PC-3 (cell line): ENCODE results near the gene PHF1. TPM values are rescaled to one million over a fixed set of nuclear protein-coding genes. Genes with fewer than 3 reads are reported as not detected.

Source experiments
- ATAC-seq: fragments of 200-7000 bp; cut with Tn5 transposase; 2 replicates; pipeline ENCODE4 v1.9.1; 2020; ENCODE audit warnings: mild to moderate bottlenecking, moderate library complexity
- BruUV-seq: library from RNA; stranded (reverse); fragments of 400-500 nt; replicated peaks from 2 replicates; lab custom pipeline; 2021; lab: Mats Ljungman, UMichigan
- CTCF ChIA-PET: fragments of 300-600 bp; sonication (Branson Sonifier 250); formaldehyde crosslinking; loops from one replicate; lab custom pipeline; 2022; ENCODE audit warnings: antibody characterized with exemption; lab: Charles Lee
- POLR2A ChIA-PET: fragments of 300-600 bp; sonication (Branson Sonifier 250); formaldehyde crosslinking; loops from one replicate; lab custom pipeline; 2022; ENCODE audit warnings: antibody characterized with exemption; ENCODE audit not compliant: unreplicated experiment; lab: Charles Lee
- DNase-seq: peaks from one replicate; pipeline ENCODE4 v3.0.0-alpha.2; 2015
- H2AFZ ChIP-seq: fragments of 300-600 bp; sonication (generic); 2 replicates; pipeline ENCODE4 v1.6.0; 2016; ENCODE audit warnings: antibody characterized with exemption, low read length
- H3F3A ChIP-seq: fragments of 300-600 bp; sonication (generic); one replicate; pipeline ENCODE4 v1.6.0; 2017; ENCODE audit warnings: antibody characterized with exemption, low read length, control low read depth, mild to moderate bottlenecking; ENCODE audit not compliant: unreplicated experiment
- H3K27ac ChIP-seq: fragments of 300-600 bp; sonication (generic); 2 replicates; pipeline ENCODE4 v1.5.1; 2016; ENCODE audit warnings: mild to moderate bottlenecking, low read length
- H3K27me3 ChIP-seq: fragments of 300-600 bp; sonication (generic); 2 replicates; pipeline ENCODE4 v1.6.1; 2016; ENCODE audit warnings: low read length, mixed read lengths
- H3K36me3 ChIP-seq: fragments of 300-600 bp; sonication (generic); 2 replicates; pipeline ENCODE4 v1.6.1; 2016; ENCODE audit warnings: low read depth, mixed run types, low read length, mixed read lengths
- H3K4me1 ChIP-seq: fragments of 300-600 bp; sonication (generic); 2 replicates; pipeline ENCODE4 v1.5.1; 2016; ENCODE audit warnings: low read length; ENCODE audit not compliant: insufficient read depth
- H3K4me2 ChIP-seq: fragments of 300-600 bp; sonication (generic); 2 replicates; pipeline ENCODE4 v1.6.0; 2016; ENCODE audit warnings: low read length
- H3K4me3 ChIP-seq: fragments of 300-600 bp; sonication (generic); 2 replicates; pipeline ENCODE4 v1.5.1; 2016; ENCODE audit warnings: mild to moderate bottlenecking, low read length, mixed read lengths
- H3K79me2 ChIP-seq: fragments of 300-600 bp; sonication (generic); 2 replicates; pipeline ENCODE4 v1.6.1; 2017; ENCODE audit warnings: low read length, mixed read lengths
- H3K9ac ChIP-seq: fragments of 300-600 bp; sonication (generic); 2 replicates; pipeline ENCODE4 v1.6.0; 2016; ENCODE audit warnings: mild to moderate bottlenecking, low read length
- H3K9me2 ChIP-seq: fragments of 300-600 bp; sonication (generic); replicated peaks from 2 replicates; pipeline ENCODE4 v1.6.1; 2016; ENCODE audit warnings: mixed run types, low read length, mixed read lengths
- H3K9me3 ChIP-seq: fragments of 300-600 bp; sonication (generic); 2 replicates; pipeline ENCODE4 v1.6.1; 2016; ENCODE audit warnings: low read length, mixed read lengths
- H4K20me1 ChIP-seq: fragments of 300-600 bp; sonication (generic); 2 replicates; pipeline ENCODE4 v1.6.1; 2016; ENCODE audit warnings: low read length, mixed read lengths
- EZH2 ChIP-seq: fragments of 300-600 bp; sonication (generic); IDR thresholded peaks from one replicate; pipeline ENCODE4 v1.6.1; 2017; ENCODE audit warnings: antibody characterized with exemption, mild to moderate bottlenecking, low read length; ENCODE audit not compliant: unreplicated experiment
- EZH2phosphoT487 ChIP-seq: fragments of 300-600 bp; sonication (generic); IDR thresholded peaks from 2 replicates; pipeline ENCODE4 v1.6.1; 2018; ENCODE audit warnings: mild to moderate bottlenecking, antibody characterized with exemption, low read length, borderline replicate concordance
- intact Hi-C: fragments of 100-400 bp; cut with micrococcal nuclease; formaldehyde crosslinking; loops from 2 replicates; pipeline ENCODE4 v1.9.0; 2023
- total RNA-seq: library from RNA; depleted of rRNA; stranded (reverse); fragments of >200 nt; gene quantifications from 2 replicates; pipeline ENCODE4 v1.2.3, GENCODE V29; 2014
- TF ChIP-seq, protein P1 (sequence below): fragments of 300-600 bp; sonication (generic); conservative IDR thresholded peaks from 2 replicates; pipeline ENCODE4 v1.5.1; 2017; ENCODE audit warnings: antibody characterized with exemption, low read depth, mild to moderate bottlenecking, low read length

PHF1 gene
- total RNA-seq, 1 experiment from 2014 or later: 36.6 TPM

- Histone ChIP-seq H3K4me1 (peaks cover 31% of the 10 kb centered on the region), H3K4me2 (no peak overlapping the region), H3K4me3 (no peak overlapping the region), H3K9me2 (no peaks in the 10 kb centered on the region), H3K9ac (no peak overlapping the region), H2AFZ (no peak overlapping the region), H4K20me1 (no peaks in the 10 kb centered on the region), H3K36me3 (peaks cover 21% of the 10 kb centered on the region; the same call in 1 of the 2 replicates), H3F3A (no peaks in the 10 kb centered on the region), H3K79me2 (peaks cover 35% of the 10 kb centered on the region), H3K27ac (no peak overlapping the region), H3K9me3 (no peaks in the 10 kb centered on the region), H3K27me3 (no peaks in the 10 kb centered on the region)
- ATAC-seq (no peak), DNase-seq (peak; percentile 7)
- CTCF ChIA-PET: no interaction called here
- intact Hi-C loops: loop anchor here (10.0 kb wide), 1 partner anchor 210 kb away; the partner anchor contains the start of genes HSD17B8, RING1, RXRB and SLC39A7
- POLR2A ChIA-PET: no interaction called here
- no peak for TF ChIP-seq EZH2
- TF ChIP-seq, protein P1, sequence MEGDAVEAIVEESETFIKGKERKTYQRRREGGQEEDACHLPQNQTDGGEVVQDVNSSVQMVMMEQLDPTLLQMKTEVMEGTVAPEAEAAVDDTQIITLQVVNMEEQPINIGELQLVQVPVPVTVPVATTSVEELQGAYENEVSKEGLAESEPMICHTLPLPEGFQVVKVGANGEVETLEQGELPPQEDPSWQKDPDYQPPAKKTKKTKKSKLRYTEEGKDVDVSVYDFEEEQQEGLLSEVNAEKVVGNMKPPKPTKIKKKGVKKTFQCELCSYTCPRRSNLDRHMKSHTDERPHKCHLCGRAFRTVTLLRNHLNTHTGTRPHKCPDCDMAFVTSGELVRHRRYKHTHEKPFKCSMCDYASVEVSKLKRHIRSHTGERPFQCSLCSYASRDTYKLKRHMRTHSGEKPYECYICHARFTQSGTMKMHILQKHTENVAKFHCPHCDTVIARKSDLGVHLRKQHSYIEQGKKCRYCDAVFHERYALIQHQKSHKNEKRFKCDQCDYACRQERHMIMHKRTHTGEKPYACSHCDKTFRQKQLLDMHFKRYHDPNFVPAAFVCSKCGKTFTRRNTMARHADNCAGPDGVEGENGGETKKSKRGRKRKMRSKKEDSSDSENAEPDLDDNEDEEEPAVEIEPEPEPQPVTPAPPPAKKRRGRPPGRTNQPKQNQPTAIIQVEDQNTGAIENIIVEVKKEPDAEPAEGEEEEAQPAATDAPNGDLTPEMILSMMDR: peak; percentile 53
- no TSS peak for BruUV-seq
These were observed 3.9 kb downstream of the PHF1 start for GRCh38 chr6:33414592-33415271.

DNA sequence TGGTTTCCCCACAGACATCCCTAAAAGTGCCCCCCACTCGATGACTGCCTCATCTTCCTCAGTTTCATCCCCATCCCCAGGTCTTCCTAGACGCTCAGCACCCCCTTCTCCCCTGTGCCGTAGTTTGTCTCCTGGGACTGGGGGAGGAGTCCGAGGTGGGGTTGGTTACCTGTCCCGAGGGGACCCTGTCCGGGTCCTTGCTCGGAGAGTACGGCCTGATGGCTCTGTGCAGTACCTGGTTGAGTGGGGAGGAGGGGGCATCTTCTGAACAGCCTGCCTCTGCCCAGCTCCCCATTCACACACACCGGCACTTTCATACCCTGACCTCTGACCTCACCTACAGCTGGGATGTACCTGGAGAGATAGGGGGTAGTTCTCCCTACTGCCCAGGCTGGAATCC, 5.0 kb downstream of the PHF1 start:
- H3K27me3 ChIP-seq: no peaks in the 10 kb centered on the region
- peak overlapping the region; percentile 99 for H3K4me2 ChIP-seq
- ChIA-PET CTCF (no interaction called here), POLR2A (no interaction called here)
- BruUV-seq: no TSS peak
- H2AFZ ChIP-seq: no peak overlapping the region
- H3K79me2 ChIP-seq: peaks cover 35% of the 10 kb centered on the region
- peaks cover 28% of the 10 kb centered on the region for H3K4me1 ChIP-seq
- peaks cover 21% of the 10 kb centered on the region; the same call in 1 of the 2 replicates for H3K36me3 ChIP-seq
- intact Hi-C loops: loop anchor here (10.0 kb wide), 1 partner anchor 211 kb away; the partner anchor contains the start of genes HSD17B8, RING1, RXRB and SLC39A7
- H3F3A ChIP-seq: no peaks in the 10 kb centered on the region
- TF ChIP-seq EZH2 (no peak), EZH2phosphoT487 (no peak)
- TF ChIP-seq, protein P1: no peak
- DNase-seq (no peak), ATAC-seq (no peak)
- no peak overlapping the region for H3K27ac ChIP-seq
- no peak overlapping the region for H3K9ac ChIP-seq
- H3K4me3 ChIP-seq: peak overlapping the region; percentile 81
- no peaks in the 10 kb centered on the region for H4K20me1 ChIP-seq
- H3K9me2 ChIP-seq: no peaks in the 10 kb centered on the region
- no peaks in the 10 kb centered on the region for H3K9me3 ChIP-seq
